Inflammatory macrophage (primary cell): Measurements from ENCODE around the gene TLR4.

ENCODE experiments used
- DNase-seq, 2 donors: peaks; one replicate each; pipeline ENCODE4 v3.0.0-alpha.2; 2020 to 2022

TLR4 gene

GRCh38 chr9:117715411-117715989 lies 11.3 kb downstream of the TLR4 start:
- no peak for DNase-seq

DNA sequence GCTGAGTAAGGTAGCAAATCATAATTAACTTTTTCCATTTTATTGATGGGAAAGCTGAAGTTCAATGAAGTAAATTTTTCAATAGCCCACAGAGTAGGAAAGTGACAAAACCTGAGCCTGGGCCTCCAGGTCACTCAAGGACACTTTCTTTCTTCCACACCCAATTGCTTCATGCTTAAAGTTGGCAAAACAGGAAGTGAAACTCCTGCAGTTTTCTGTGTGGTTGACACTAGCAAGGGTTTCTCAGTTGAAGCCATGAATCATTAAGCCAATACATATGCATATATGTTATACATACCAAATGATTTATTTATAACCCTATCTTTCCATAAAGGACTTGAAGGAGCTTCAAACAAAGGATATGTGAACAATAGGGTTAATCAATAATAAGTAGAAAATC lies 13.9 kb downstream of the TLR4 start:
- DNase-seq: peak; percentile 90 to 94

- DNase-seq: peak in 1 of 2 donors; percentile 18
Measured at GRCh38 chr9:117718701-117719100, 14.5 kb downstream of the TLR4 start.

- DNase-seq: peak in 1 of 2 donors; percentile 5
Measured at GRCh38 chr9:117719161-117719920, 15.1 kb downstream of the TLR4 start.

- DNase-seq: no peak
Measured at GRCh38 chr9:117720066-117720465, 15.9 kb downstream of the TLR4 start.

GRCh38 chr9:117720555-117720954 lies 16.4 kb downstream of the TLR4 start:
- no peak for DNase-seq

- DNase-seq: no peak
Measured at GRCh38 chr9:117720987-117721386, 16.8 kb downstream of the TLR4 start.

DNA sequence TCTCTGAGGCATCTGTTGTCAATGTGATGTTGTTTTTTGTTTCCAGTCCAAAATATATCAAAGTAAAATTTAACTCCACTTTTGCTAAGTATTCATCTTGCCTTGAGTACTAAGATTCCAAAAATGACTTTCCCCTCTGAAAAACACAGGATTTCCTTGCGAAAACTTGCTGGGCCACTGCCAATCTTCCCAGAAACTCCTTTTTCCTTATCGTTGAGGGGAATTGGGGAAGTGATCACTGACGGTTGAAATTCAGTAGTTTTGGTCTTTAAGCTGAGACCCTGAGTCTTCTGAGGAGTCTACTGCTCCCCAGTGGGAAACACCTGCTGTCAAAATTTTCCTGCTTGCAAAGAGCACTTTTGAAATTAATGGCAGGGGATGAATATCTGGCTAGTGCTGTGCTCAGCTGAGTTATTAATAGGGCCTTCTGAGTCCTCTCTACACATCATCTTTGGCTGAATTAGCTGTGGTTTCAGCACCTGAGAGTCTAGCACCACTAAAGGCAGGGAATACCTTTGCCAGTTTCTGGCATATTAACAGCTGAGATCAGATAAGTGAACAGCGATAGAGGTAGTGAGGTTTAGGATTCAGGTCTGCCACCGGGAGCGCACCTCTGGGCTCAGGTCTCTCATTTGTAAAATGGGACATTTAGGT lies 18.0 kb downstream of the TLR4 start:
- no peak for DNase-seq

DNA sequence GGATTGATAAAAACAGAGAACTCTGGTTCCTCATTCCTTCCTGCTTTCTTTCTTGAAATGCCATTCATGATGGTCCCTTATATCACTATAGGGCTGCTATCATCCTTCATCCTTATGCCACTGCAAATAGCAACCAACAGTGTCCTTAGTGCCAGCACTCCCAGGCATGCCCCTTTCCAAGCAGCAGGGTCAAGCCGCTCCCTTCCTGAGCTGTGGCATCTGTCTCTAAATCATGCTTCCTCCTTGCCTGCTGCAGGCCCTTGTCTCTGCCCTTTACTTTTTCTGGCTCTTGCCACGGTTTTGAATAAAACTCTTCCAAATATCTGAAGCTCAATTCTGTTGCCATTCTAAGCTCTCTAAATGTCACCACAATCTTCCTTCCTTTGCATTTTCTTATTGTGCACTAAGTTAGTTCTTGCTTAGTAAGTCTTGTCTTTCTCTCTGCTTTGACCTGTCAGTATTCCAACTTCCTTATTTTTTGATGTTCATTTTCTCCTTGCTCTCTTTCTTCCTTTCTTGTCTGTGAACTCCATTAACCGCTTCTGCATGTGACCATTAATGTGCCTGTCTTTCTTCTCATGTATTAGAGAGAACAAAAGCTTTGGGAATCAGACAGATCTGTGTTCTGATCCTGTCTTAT lies 19.9 kb downstream of the TLR4 start:
- no peak for DNase-seq

DNA sequence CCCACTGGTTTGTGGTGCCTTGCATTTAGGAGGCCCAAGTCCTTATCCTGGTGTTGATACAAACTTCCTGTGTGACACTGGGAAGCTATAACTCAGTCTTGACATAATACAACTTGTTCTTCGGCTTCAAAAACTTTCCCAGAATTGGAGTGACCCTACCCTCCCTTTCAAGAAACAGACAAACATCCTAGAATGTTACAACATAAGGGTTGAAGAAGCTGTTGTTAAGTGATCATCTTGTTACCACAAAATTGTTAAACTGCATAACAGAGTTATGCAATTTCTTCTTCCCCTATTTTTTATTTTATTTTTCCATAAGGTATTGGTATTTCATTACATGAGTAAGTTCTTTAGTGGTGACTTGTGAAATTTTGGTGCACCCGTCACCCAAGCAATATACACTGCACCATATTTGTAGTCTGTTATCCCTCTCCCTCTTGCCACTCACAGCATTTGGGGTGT lies 21.3 kb downstream of the TLR4 start:
- peak; percentile 34 to 95 for DNase-seq

DNA sequence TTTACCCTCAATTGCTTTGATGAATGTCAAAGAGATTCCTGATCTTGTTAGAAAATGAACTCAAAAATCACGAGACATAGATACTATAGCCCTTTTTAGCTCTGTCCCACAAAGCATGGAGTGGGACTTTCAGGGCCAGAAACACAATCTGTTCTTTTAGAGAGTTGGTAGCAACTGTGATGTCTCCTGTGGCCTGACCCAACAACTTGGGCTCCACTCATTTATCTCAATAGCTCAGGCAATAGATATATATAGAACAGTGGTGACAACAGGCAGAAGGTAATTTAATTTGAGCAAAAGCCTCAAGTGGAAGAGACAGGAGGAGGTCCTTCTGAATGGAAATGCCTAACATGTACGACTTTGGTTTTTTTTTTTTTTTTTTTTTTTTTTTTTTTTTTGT lies 25.2 kb downstream of the TLR4 start:
- no peak for DNase-seq

- DNase-seq: no peak
Measured at GRCh38 chr9:117732494-117732893, 28.3 kb downstream of the TLR4 start.

DNA sequence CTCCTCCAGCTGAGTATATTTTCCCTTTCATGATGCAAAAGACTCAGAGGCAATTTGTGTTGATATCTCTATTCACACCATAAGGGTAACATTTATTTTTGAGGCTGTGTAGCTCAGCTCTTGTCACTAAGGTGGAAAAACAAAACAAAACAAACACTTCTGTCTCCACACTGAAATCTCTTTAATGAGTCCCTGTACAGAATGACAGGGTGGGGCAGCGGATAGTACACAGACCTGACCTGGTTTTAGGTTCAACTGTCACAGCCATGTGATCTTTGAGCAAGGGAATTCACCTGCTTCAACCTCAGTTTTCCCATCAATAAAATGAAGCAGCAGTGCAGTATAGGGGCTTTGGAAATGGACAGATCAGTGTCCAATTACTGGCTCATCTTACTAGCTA lies 29.3 kb downstream of the TLR4 start:
- no peak for DNase-seq

GRCh38 chr9:117734082-117734481 lies 29.9 kb downstream of the TLR4 start:
- DNase-seq: no peak

- DNase-seq: no peak
Measured at GRCh38 chr9:117734523-117735314, 30.5 kb downstream of the TLR4 start.

DNA sequence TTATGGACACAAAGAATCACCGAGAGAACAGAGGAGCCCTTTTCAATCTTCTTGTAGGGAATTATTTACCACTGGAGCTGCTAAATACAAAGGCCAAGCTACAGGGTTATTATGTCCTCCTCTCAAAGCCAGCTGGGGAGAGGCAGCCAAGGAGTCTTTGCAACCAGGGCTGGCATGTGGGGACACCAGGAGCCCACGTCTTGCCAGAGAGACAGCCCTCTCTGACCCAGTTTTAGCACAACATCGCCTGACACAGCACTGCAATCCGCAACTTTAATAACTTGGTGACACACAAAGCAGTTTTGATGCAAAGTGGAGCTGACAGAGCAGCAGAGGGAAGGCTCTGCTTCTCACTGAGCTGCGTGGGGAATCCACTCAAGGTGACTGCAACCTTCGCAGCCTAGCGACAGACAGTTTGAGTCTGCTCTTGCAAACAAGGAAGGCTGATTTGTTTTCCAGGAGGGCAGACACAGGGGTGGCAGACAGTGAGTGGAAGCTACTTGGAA lies 33.6 kb downstream of the TLR4 start:
- no peak for DNase-seq

DNA sequence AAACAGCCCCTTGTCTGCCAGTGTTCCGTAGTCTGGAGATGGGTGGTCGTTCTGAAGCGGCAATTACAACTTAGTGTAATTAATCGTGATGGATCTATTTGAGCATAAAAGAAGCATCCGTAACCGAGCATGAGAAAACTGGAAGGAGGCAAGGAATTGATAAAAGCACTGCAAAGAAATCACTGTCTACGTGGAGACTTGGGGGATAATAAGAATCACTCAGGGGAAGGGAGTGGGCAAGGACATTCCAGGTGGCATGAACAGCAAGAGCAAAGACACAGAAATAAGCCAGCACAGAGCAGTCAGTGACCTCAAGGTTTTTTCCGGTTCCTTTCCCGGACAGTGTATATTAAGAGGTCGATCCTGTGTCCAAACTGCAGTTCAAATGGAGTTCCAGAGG lies 35.0 kb downstream of the TLR4 start:
- no peak for DNase-seq

DNA sequence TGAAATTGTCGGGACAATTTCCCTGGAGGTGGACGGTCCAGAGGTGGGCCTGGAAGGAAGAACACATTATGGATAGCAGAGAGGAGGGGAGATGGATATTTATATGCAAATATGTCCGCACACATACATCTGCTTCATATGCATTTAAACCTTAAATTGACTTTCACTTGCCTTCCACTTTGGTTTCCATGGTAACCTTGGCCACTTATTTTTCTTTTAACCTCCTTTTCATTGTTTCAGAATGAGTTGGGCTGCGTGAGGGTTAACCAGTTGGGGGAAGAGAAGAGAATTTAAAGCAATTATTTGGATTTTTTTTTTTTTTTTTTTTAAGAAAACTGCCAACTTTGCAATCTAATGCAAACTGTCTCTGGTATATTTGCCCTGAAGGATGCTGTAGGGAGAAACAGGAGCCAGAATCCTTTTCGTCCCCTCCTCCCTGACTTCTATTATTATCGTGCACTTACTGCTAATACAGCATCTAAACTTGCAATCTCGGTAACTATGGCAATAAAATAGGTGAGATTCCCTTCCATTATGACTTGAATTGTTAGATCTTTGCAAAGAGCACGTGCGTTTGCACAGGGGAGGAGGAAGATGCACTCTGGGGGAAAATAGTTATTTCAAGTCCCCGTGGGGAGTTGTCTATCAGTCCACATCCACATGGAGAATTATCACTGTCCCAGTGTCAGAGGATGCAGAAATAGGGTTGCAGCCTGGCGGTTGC lies 35.6 kb downstream of the TLR4 start:
- DNase-seq: no peak

DNA sequence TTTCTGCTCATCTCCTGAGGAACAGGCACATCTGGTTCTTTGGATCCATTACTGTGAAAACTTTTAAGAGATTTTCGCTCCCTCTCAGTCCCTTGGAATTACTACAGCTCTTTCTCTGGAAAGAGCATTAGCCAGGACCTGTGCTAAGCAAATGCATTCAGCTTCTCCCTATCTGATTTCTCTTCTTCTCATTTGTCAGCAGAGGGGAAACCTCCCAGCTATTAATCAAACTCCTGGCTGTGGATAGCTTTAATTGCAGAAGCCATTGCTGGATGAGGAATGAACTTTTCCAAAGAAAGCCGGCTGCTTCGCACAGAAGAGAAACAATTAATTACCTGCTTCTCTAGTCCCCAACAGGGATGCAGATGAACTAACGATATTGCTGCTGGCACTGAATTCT lies 37.9 kb downstream of the TLR4 start:
- no peak for DNase-seq

GRCh38 chr9:117744369-117744768 lies 40.2 kb downstream of the TLR4 start:
- DNase-seq: no peak

DNA sequence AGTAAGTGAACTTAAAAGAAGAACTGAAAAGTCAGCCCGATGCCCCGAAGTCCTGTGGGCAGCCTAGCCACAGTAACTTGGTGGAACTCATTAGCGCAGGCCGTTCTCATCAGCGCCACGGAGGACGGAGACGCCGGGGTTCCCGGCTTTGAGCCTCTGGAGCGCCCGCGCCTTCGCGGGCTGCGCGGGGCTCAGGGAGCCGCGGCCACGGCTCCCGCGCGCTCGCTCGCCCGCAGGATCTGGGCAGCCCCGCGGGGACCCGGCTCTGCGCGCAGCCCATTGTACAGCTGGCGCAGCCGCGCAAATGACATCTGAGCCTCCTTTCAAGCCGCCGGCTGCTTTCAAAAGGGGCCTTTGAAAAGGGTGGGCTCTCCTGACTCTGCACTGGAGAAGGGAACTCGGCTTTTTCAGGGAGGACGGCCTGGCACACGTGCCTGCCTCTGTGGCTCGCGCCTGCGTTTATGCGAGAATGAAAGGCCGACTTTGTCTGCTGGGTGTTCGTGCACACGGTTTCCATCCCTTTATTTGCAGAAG lies 40.7 kb downstream of the TLR4 start:
- peak; percentile 9 to 36 for DNase-seq
